Measurements from ENCODE around the gene MECR.
A peak's percentile ranks its signal among the peaks of the same experiment; 100 is the strongest.

Gene MECR

DNA sequence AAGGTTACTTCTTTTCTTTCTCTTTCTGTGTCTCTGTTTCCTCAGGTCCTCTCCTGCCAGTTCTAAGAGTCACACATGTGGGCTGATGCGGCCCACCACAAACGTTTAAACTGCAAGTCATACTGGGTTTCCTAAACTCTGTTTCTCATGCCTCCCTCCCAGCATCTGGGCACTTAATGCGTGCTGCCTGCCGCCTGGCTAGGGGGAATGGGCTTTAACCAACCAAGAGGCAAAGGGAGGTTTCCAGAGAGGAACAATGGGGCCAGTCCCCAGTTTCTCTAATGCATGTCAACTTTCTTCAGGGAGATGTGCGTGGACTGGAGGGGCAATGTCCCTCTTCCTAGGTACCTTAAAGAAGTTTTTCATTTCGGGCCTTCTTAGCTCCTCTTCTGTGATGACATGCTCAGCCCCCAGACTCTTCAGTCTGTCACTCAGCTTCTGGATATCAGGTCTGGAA, 29.1 kb downstream of the MECR start:
- no peak for DNase-seq

DNA sequence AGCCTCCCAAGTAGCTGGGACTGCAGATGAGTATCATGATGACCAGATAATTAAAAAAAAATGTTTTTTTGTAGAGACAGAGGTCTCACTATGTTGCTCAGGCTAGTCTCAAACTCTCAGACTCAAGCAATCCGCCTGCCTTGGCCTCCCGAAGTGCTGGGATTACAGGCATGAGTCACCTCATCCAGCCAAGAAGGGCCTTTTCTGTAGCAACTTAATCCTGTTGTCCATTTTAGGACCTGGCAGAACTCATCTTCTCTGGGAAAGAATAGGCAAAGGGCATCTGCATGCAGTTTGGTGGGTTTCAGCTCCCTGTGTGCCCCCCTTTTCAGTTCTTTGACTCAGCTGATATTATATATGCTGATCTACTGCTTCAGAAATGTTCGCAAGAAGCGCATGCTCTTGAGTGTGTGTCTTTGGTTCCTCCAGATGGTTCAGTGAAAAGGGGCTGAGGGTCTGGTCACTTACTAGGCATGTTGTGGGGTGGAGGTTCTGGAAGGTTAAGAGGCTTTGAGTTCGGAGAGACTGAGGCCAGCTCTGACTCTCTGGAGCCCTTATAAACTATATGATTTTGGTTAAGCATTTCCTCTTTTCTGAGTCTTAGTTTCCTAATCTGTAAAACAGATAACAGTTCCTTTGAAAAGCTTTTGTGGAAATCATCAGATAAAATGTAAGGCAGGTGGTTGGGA, 29.7 kb downstream of the MECR start:
- DNase-seq: peak; percentile 27

DNA sequence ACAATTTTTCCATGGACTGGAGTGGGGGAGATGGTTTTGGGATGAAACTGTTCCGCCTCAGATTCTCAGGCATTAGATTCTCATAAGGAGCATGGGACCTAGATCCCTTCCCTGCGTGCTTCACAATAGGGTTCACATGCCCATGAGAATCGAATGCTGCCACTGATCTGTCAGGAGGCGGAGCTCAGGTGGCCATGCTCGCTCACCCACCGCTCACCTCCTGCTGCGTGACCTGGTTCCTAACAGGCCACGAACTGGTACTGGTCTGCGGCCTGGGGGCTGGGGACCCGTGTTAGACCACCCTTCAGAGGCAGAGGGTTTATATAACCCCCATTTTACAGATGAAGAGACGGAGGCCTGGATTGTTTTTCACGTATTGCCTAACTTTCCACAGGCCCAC, 32.7 kb downstream of the MECR start:
- no peak for DNase-seq

DNA sequence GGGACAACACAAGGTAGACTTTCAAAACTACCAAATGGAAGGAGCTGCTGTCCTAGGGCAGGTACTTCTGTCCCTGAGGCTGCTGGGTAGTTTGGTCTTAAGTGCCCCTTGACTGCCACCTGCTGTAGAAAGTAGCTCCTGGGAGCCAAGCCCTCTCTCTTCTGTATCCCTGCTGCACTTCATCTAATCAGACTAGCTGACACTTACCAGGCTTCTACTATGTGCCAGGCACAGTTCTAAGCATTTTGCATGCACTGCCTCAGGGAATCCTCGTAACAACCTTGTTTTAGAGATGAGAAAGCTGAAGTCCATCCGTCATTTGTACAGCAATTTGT, 33.2 kb downstream of the MECR start:
- peak; percentile 56 for DNase-seq

DNA sequence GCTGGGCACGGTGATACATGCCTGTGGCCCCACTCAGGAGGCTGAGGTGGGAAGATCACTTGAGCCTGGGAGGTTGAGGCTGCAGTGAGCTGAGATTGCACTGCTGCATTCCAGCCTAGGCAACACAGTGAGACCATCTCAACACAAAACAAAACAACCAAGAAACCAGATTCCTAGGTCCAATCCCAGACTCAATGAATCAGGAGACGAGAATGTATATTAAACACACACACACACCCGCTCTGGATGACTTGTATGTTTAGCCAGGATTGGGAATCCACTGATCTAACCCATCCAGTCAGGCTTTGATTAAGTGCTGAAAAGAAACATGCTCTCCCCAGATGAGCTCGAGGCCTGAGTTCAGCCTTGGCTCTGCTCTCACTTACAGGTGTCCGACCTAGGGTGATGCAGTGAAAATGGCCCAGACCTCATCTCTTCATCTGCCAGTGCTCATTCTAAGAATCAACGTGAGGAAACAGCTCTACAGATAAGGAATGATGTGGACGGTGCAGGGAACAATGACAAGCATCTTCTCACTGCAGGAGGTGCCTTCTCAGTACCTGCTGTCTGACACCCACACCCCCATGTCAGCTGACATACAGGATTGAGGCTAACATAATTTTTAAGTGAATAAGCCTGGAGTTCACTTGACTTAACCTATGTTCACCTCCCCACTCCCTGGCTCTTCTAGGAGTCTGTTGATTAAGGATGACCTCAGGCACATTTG, 33.7 kb downstream of the MECR start:
- peak; percentile 89 for DNase-seq

DNA sequence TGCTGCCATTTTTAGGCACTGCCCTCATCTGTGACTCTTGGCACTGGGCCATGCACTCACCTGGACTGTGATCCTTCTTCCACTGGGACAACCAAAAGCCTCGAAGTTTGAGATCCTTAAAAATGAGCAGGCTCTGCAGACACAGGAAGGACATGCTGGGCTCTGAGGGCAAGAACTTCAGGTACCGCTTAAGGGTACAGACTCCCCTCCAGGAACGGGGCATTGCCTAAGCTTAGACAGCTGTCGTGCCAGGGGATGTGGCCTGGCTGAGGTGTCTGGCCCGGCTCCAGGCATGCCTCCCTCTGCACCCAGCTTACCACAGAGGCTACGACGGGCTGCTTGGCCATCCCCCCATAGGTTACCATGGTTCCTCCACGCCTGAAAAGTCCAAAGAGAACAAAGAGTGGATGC, 34.8 kb downstream of the MECR start:
- DNase-seq: no peak

DNA sequence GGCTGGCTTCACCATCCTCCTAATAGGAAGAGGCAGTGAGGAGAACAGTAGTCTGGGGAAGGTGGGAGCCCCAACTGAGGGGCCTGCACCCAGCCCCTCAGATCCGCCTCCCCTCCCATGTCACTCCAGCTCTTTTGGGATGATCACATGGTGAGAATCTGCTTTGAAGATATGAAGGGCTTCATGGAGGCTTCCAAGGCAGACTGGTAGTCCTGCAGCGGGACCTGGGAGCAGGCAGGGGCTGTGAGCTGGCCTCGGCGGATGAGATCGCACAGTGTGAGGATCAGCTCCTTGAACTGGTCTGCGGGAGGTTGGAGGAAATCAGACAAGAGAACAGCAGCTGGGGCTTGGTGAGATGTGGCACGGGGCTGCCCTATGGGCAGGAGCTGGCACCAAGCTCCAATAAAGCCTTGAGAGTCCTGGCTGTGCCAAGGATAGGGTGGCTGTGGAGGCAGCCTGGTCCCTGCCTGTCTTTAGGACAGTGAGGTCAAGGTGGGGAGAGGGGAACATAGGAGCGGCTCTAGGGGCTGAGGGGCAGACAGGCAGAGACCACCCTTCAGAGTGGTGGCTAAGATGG, 36.8 kb downstream of the MECR start:
- no peak for DNase-seq

DNA sequence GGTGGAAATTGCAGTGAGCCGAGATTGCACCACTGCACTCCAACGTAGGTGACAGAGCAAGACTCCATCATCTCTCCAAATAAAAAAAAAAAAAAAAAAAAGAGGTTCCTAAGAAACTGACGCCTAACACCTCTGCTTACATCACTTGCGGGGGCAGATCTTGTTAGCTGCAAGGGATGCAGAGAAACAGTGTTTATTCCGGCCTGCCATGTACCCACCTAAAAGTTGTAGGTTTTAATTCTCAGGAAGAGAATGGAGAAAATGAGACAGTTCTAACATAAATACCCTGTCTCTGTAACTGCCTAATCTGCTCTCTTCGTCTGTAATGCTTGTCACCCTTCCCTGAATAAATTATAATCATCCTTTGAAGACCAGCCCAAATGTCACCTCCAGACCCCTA, 40.0 kb downstream of the MECR start:
- no peak for DNase-seq

DNA sequence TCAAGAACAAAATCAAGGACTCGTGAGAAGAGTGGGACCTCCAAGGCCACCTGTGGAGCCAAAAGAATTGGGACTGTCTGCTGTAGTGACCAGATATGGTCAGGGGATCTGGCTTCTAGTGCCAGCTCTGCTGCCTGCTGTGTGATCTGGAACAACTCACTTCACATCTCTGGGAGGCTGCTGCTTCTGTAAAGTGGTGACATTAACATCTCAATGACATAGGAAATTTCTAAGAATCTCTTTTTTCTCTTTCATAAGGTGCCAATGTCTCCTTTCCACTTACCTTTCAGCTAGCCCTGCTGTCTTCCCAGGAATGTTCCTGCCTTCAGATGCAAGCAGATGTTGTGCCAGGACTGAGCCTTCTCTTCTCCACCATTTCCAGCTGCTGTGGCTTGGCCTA, 44.0 kb downstream of the MECR start:
- DNase-seq: no peak

DNA sequence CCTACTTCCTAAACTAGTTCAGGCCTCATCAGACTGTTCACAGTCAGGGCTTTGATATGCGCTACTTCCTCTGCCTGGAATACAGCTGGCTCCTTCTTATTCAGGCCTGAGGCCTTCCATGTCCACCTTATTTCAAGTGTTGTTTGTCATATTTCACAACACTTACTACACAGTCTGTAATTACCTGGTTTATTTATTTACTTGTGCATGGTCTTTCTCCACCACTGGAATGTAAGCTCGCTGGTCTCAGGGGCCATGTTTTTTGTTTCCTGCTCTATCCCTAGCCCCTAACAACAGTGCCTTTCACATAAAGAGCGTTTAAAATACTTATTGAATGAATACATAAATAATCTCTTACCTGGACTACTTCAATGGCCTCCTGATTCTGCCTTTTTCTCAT, 44.5 kb downstream of the MECR start:
- no peak for DNase-seq

DNA sequence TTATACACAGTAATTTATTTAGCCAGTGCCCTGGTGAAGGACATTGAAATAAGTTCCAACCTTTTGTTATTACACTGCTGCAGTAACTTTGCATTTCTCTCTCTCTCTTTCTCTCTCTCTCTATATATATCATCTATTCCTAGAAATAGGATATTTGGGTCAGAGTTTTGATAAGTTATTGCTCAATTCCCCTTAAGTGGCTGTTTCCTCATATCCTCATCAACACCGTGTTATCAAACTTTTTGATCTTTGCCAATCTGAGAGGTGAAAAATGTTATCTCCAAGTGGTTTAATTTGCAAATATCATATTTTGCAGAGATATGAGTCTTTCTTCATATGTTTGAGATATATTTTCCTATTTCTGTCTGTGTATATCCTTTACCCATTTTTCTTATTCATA, 47.4 kb downstream of the MECR start:
- no peak for DNase-seq

DNA sequence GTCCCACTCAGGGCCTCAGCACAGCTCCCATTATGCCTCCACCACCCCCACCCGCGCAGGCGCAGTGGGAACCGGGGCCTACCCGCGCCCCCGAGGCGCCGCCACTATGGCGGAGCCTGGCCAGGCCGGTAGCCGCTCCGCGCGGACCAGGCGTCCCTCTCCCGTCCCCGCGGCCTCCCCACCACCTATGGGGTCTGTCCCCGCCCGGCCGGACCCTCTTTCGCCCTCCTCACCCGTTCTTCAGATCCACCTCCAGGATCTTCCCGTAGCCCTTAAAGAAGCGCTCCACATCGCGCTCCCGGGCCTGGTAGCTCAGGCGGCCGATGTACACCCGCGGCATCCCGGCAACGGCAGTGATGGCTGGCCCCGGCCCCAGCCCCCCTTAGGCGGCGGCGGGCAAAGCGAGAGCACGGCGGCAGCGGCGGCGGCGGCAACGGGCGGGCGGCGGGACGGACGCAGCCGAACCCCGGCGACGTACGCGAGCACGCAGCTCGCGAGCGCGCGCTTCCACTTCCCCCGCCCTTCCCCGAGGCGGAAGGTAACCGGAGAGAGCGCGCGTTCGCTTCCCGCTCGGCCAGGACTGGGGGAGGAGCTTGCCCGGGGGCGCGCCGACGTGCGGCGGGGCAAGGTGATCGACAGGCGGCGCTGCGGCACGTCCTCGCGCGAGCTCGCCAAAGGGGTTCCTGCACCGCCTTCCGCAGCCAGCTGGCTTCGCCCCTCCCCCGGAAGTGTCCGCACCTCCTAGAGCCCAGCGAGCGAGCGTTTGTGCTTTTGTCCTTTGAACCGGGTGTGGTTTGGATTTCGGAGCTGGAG, 49.1 kb downstream of the MECR start, which contains the start of gene SRSF4:
Gene SRSF4 (minus strand): TSS at position 488 of the 813 bp plus-strand sequence. CDS start 148 bp downstream, at position 340.
- peak; percentile 98 for DNase-seq

DNA sequence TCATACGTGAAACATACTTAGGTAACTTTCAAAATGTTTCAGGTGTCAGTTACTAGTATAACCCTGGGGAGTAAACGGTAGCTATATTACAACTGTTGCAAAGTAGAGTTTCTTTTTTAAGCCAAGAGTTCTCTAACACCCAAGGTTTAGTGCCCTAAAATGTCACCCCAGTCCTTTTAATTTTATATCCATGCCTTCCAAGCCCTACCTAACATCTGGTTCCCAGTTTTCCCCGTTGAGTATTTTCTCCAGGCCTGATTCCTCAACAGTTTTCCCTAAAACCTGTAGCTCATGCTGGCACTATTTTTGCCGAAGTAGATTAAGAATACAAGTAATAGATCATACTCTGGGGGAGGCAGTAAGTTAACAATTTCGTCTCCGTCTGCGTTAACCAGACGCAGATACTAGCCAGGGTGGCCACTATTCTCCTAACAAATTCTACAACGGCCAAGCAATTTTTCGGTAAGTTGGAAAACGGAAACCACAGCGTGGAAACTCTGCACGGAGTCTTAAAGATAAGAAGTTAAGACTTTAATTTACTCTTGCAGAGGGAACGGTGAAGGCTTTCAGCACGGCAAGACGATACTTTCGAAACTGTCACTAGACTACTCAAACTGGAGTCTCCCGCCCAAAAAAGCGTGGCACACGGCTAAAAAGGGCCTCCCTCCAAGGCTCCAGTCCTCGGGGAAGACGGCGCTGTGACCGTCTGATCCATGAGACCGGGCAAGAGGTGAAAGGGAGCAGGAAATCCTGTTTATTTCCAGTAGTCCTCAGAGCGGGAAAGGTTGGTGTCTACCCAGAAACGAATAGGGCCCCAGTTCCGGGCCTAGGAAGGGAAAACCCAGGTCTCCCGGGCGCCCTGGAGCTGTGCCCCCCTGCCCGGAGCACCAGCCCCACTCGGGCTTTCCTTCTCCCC, 50.0 kb downstream of the MECR start:
- no peak for DNase-seq

DNA sequence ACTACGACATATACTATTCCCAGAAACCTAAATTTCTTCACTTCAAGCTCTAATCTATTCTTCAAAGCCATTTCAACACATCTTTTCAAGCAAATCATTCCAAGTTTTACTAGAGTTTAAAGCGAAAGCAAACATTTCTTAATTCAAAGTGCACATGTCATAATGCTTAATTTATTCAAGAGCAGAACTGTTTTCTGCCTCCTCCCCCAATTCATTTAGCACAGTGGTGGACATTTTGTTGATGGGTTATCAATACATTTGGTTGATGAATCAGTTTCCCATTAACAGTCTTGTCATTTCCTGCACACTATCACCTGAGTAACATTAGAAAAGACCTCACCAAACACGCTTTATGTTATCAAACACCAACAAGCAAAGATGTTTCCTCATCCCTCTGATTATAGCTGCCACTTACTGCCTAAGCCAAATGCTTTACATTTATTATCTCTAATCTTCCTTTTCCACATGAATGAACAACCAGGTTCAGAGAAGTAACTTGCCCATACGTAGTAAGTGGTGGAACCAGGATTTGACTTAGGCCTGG, 51.0 kb downstream of the MECR start:
- DNase-seq: no peak

DNA sequence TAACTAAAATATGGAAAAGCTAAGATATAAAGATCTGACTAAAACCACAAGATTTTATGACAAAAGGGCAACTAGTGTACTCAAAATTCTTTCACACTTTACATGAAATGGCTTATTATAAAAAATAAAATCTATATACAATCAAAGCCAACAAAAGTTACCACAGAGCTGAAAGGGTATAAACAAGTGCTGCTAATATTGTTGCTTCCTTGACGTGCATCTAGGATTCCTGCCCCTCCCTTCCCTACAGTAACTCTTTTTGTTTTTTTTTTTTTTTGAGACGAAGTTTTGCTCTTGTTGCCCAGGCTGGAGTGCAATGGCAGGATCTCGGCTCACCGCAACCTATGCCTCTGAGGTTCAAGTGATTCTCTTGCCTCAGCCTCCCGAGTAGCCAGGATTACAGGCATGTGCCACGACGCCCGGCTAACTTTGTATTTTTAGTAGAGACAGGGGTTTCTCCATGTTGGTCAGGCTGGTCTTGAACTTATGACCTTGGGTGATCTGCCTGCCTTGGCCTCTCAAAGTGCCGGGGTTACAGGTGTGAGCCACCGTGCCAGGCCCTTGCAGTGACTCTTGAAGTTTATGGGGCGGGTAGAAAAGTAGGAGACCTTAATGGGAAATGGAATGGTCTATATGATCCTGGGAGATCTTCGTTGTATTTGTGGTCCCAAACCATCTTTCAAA, 53.6 kb downstream of the MECR start:
- DNase-seq: no peak

DNA sequence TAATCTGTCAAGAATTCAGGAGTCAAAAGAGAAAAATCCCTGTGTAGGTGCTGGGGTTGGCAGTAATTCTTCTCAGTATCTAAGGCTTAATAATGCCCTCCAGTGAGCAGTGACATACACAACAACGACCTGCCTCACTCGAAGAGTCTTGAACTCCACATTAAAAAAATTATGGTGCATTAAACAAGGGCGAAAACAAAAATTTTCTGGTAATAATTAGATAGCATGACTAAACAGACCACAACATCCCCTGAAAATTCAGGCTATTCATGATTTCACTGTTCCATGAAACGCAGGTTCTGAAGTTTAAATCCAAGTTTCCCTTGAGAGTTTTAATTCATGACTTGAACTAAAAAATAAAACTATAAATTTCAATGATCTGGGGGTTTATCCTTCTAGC, 54.2 kb downstream of the MECR start:
- DNase-seq: peak; percentile 26

DNA sequence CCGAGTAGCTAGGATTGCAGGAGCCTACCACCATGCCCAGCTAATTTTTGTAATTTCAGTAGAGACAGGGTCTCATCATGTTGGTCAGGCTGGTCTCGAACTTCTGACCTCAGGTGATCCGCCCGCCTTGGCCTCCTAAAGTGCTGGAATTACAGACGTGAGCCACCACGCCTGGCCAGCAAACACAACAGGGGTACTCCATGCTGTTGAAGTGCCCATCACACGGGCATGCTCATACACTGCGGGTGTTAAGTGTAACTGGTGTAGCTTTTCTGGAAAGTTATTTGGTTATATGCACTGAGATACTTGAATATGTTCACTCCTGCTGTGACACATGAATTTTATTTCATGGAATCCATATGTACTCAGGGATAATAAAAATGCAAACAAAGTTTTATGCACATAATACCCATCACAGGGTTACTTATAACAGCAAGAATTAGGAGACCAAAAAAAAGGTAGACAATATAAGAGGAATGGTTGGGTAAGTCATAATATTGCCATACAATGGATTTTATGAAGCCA, 58.3 kb downstream of the MECR start:
- DNase-seq: no peak

DNA sequence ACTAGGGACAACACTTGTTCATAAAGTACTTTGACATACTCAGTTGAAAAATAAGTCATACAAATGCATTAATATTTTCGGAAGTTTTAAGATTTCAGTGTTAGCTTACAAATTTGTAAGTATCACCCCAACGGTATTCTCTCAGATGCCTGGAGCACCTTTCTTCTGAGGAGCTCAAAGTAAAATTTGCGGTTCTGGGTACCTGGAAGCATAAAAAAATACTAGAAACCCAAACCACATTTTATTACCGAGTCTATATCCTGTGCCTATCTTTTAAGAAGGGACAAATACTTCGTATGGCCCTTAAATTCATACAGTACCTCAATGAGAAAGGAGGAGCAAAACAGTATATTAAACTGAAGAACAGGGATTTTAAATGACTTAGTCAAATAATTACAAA, 59.2 kb downstream of the MECR start:
- no peak for DNase-seq

DNA sequence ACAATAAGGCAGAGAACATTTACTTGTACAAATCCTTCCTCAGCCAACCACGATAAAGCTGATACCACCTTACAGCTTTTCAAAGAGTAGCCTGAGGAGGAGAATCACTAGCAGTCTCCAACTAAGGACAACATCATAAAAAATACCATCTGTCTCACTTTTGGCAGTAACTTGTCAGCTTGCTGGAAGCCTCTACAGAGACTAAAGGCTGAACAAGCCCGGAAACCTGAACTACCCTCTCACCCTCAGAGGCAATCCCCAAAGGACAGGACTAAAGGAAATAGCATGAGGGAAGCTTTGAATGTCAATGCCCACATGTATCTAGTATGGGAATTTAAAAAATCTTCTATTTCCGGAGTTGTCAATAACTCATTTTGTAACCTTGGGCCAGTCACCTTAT, 59.6 kb downstream of the MECR start:
- DNase-seq: no peak

DNA sequence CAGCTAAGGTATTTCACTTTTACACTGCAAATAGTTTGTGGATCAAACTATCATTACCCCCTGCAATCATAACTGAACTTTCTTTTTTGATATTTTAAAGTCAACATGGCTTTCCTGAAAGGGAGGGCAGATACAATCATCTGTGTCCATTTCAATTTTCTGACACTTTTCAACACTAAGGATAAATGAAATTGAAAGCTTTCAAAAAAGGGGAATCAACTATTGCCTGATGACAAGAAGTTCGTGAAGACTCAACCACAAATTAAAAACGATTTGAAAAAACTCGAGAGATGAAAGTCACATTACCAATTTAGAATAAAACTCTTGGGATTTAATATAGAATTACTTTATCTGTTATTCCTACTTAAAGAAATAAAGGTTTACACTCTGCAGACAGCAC, 60.8 kb downstream of the MECR start:
- no peak for DNase-seq

DNA sequence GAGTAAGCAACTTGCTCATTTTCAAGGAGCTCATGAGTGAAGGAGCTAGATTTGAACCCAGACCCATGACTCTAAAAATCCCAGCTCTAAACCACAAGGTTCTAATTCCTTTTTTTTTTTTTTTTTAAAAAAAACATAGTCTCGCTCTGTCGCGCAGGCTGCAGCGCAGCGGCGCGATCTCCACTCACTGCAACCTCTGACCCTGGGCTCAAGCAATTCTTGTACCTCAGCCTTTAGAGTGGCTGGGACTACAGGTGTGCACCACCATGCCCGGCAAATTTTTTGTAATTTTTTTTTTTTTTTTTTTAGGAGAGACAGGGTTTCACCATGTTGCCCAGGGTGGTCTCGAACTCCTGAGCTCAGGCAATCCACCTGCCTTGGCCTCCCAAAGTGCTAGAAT, 62.8 kb downstream of the MECR start:
- DNase-seq: no peak
